ENCODE results near the gene LDB2. TPM values are rescaled to one million over a fixed set of nuclear protein-coding genes. Genes with fewer than 3 reads are reported as not detected.

LDB2 gene
- polyA plus RNA-seq, 1 donor: 41.2 TPM

DNA sequence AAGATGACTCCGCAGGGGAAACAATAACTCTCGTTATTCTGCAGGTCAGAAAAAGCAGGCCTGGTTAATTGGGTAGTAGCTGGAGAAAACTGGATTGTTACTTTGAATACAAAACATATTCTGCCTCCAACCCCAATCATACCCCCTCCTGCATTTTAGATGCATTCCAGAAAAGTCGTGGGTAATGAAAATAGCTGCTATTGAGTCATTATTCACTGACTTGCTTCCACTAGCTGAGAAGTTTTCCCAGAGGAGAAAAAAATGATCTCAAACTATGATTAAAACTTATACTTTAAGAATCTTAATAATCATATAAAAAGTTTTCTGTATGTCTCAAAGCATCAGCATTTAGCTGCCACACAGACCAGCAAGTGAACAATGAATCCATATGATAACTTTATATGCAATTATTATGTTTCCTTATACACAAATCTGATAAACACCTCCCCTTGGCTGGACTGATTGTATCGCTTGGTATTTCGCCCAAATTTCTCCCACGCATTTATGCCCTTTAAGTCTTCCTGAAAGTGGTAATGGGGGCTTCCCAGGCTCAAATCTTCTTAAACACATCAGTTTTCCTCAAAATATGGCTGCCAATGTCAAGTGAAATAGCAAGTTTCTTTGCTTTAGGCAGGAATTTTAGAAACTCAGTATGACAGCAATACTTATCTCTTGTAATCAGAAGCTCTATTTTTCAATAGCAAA is 181.0 kb downstream of the LDB2 start:
- DNase-seq: no peak

- DNase-seq: no peak
Measured at GRCh38 chr4:16715482-16715881, 183.0 kb downstream of the LDB2 start.

GRCh38 chr4:16714191-16714590 is 184.3 kb downstream of the LDB2 start:
- no peak for DNase-seq

- DNase-seq: no peak
Measured at GRCh38 chr4:16713696-16714095, 184.7 kb downstream of the LDB2 start.

DNA sequence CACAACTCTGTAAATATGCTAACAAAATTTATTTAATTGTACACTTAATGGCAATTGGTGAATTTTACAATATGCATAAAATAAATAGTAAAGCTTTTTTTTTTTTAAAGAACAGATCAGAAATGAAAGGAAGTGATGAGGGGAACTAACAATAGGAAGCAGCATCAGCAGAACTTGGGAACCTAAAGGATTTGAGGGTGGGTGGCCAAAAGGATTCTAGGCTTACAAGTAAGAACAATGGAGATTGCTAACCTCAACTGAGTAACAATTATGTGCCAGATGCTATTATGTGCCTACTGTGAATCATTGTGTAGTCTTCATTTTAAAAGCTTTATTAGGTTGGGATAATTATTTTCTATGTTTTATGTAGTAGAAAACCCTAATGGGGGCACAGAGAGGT is 185.2 kb downstream of the LDB2 start:
- DNase-seq: no peak

DNA sequence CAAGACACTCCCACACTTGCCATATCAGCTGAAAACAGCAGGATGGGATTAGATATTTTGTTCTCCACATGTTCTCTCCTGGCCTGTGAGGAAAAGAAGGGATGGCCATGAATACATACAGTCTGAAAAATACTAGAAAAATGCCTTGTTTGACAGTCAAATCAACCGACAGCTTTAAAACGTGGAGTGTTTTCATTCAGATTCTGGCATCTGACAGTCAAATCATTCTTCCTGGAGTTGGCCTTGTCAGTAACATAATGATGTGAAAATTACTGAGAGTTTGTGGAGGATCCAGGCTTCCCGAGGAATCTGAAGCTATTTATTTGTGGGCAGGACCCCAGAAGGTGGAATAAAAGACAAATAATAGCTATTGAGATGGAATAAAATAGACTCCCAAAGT is 188.2 kb downstream of the LDB2 start:
- DNase-seq: no peak

DNA sequence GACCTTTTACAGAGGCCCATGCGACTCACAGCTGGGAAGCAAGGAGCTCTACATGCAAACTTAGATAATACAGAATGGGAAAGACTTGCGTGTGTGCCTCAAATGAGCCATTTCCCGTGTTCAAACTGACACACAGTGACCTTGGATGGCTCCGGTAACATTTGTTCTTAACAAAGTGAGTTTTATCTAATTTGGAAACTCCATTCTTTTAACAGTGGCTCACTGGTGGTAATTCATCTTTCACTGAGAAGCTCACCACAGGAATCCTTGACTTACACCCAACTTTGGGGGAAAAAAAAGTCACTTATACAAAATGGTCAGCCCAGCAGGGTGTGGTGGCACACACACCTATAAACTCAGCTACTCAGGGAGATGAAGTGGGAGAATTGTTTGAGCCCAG is 190.6 kb downstream of the LDB2 start:
- no peak for DNase-seq

GRCh38 chr4:16706251-16706650 is 192.2 kb downstream of the LDB2 start:
- DNase-seq: no peak

GRCh38 chr4:16705341-16705740 is 193.1 kb downstream of the LDB2 start:
- DNase-seq: no peak

- no peak for DNase-seq
Measured at GRCh38 chr4:16704489-16704888, 194.0 kb downstream of the LDB2 start.

DNA sequence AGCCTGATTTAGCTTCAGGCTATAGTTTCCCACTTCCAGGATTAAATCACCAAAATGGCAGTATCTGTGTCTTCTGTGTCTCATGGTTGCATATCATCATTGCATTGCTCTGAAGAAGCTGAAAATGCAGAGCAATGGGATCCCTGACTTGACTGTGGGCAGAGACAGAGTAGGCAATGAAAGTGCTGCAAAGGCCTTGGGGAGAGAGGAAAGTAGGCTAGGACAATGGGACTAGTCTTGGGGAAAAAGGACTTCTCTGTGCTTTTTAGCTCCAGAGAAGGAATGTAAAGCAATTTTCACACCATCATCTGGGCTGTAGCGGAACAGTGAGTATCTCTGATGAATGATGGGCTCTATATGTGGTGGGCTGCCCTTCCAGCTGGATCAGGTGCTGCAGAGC is 202.5 kb downstream of the LDB2 start:
- DNase-seq: no peak

GRCh38 chr4:16694884-16695276 is 203.6 kb downstream of the LDB2 start:
- no peak for DNase-seq

DNA sequence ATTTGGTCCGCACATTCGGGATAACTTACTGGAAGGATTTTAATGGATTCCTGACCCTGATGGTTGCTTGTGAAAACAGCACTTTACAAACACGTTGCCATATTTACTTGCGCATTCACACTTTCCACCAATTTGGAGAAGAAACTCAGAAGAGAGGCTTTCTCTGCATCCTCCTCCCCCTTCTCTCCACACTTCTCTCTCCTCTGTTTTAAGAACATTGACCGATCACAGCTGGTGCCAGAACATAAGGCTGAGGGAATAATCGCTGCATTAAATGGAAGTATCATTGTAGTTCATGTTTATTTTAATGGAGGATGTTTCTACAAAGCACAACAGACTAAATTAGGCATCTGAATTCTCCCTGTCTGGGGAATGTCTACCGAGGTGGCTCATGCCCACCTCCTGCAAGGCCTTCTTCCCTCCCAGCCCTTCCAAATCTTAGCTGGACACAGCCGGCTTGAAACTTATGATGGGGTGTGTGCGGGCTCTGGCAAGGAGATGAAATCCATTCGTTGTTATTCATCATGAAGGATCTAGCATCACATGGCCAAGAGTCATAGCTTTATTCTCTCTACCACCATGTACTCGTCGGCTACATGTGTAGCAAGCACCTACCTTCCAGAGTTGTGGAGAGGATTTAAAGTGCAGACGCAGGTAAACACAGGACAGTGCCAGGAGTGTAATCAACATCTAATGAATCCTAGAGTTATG is 204.1 kb downstream of the LDB2 start:
- DNase-seq: no peak

GRCh38 chr4:16693641-16694040 is 204.8 kb downstream of the LDB2 start:
- no peak for DNase-seq

DNA sequence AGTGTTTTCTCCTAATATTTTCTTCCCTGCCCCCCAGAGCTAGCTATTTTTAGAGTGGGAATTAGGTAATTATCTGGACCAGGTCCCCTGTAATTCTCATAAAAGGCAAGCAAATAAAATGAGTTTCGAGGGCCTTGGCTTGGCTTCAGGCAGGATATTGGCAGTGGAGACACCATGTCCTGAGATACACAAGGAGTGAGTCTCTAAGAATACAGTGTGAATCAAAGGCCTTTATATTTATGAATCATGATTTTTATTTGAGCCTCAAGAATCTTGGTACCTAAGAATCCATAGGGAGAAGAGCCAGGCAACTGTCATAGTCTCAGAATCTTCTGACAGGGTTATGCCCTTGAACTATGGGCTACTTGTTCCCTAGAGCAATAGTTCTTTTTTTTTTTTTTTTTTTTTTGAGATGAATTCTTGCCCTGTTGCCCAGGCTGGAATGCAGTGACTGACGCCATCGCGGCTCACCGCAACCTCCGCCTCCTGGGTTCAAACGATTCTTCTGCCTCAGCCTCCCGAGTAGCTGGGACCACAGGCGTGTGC is 205.4 kb downstream of the LDB2 start:
- DNase-seq: no peak

DNA sequence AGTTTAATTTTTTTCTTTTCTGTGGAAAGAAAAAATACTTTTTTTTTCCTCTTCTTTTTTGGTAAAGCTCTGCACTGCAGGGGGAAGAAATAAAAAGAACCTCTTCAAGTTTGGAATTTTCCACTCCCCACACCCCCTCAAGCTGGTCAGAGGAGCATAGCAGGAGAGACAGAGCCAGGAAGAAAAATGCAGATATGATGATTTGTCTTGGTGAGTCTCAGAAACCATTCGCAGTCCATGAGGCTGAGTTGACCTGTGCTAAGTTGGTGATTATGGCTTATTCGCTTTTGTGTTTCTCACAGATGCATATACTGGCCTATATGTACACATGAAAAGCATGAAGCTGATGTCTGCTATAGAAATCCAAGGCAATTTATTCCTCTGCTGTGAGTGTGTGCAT is 205.9 kb downstream of the LDB2 start:
- peak; percentile 59 for DNase-seq

- DNase-seq: no peak
Measured at GRCh38 chr4:16692046-16692445, 206.4 kb downstream of the LDB2 start.

DNA sequence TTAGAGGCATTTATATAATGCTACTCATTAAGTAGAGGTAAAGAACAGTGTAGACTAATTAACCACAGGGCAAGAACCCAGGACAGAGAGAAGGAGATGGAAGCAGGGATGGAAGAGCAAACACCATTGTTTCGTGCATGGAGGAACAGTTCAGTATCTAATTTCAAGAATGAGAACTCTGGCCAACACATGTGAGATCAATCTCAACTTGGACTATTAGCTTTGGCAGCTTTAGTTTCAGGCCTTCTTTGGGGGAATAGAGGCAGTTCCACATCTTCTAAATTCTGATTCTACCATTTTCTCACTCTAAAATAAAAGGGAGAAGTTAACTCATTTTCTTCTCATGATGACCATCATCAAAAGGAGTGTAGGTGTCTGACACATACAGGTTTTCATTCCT is 207.0 kb downstream of the LDB2 start:
- no peak for DNase-seq

- DNase-seq: no peak
Measured at GRCh38 chr4:16687845-16688244, 210.6 kb downstream of the LDB2 start.

DNA sequence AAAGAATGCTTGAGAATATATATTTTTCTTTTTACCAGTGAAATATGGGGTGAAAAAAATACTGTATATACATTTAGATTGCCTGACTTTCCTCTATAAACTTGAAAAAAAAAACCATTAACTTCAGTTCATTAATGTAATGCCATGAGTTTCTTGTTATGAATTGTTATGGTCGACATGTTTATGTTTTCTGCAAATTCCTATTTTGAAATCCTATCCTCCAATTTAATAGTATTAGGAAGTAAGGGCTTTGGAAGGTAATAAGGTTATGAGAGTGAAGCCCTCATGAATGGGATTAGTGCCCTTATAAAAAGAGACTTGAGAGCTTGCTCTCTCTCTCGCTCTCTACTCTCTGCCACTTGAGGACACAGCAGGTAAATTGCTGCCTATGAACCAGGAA is 211.4 kb downstream of the LDB2 start:
- DNase-seq: no peak

DNA sequence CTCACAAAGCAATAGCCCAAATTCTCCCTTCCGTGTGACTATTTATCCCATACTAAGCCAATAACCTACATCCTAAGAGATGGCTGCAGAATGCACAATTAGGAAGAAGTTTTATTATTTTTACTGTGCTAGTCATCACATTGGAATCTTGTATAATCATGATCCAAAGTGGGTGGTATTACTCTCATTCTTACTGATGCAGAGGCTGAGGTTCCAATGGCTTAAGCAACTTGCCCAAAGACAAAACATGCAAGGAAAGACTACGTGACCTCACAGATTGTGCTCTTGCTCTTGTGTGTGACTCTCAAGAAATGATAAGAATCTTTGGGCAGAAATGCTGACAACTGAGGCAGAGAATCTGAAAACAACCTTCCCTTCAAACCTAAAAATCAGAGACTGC is 212.2 kb downstream of the LDB2 start:
- no peak for DNase-seq

DNA sequence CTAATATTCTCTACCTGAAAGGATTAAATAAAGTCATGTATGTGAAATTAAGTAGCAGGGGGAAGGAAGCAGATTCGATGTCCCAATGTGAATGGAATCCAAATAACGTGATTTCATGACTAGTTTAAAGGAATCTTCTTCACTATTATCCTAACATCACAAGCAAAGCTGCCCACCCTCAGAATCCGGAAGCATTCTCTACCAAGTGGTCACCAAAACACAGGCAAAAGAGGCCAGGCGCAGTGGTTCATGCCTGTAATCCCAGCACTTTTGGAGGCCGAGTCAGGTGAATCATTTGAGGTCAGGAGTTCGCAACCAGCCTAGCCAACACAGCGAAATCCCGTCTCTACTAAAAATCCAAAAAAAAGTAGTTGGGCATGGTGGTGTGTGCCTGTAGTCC is 212.9 kb downstream of the LDB2 start:
- DNase-seq: no peak

DNA sequence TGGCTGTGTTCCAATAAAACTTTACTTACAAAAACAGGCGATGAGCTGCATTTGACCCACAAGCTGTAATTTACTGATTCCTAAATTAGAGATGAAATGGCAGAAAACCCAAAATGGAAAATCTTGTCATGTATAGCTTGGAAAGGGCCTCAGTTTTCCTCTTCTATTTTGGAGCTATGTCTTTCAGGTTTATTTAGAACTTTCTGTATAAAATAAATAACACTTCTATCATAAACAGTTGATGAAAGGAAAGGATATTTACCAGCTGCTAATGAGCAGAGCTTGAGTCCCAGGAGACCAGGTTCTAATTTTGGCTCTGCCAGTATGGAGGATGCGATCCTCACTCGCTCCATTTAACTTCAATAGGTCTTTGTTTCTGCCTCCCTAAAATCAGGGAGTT is 213.5 kb downstream of the LDB2 start:
- DNase-seq: no peak

DNA sequence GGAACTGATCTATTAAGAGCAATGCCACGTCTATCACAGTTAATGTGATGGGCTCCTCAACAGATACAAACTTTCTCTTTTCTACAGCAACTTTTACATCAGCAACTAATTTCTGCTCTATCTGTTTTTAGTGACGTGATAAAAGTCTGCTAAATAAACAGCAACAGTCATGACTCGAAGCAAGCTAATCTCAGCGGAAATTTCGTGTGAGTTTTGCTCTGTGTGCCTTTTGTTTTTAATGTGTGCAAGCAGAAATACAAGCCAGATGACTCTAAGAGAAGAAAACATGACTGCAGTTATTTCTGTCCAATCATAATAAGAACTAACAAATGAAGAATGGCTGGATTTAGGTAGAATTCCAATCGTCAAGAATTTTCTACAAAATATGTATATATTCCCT is 214.3 kb downstream of the LDB2 start:
- DNase-seq: no peak

Measured in hindlimb muscle (tissue), 1 donor.